ENCODE data around the gene TNFAIP8.

DNA sequence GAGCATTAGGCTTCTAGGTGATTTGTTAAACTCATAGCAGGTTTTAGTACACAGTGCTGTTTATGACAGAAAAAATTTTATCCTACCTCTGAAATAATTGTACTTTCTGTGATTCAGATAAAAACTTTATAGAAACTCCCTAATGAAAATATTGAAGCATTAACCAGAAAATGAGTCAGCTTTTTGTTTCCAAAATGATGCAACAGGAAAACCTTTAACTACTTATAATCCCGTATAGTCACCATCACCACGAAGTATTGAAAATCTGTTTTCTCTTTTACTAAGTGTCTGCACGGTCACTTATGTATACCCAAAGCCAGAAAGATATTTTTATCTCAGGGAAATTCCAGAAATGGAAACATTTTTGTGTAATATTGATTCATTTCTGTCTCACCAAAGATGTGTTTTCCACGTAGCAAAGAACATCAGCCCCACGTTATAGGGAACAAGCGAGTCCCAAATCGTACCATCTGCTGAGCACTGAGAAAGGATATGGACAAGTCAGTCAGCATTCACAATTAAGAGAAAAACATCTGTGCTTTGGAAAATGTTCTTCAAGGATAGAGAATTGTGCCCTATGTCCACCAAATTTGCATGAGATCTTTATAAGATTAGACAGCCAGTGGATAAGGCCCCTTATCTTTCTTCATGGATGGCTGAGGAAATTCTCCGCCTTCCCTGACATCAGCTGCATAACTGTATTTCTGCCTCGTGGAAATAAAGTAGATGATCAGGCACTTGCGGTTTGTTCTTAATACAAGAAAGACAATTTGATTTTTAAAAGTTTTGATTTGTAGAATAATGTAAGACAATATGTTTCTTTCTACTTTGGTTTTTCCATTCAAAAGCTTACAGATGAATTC lies 41.9 kb downstream of the TNFAIP8 start:
- TF ChIP-seq CTCF (IDR thresholded peaks at IDR 0.05) (no peak), POLR2A (IDR thresholded peaks at IDR 0.05) (no peak)

All from vagina (tissue), 2 donors.